ENCODE measurements around the gene VAV3. TPM values are rescaled to one million over a fixed set of nuclear protein-coding genes. Genes with fewer than 3 reads are reported as not detected.
"Not testable (repeated sequence)": the region's sequence is repeated elsewhere in the genome, so short reads cannot be mapped to it uniquely, and the experiment has no call there.

VAV3 gene
- total RNA-seq, 2 donors from 2014 or later: 18.4 to 21.4 TPM

- Histone ChIP-seq H3K27me3 (no peaks in the 10 kb centered on the region), H3K36me3 (replicated peaks in 1 of 2; ENCODE audit: insufficient read depth in 1 of 2, low read depth in 2 of 2) (no peaks in the 10 kb centered on the region), H3K4me1 (no peaks in the 10 kb centered on the region), H3K27ac (no peak overlapping the region), H3K4me3 (no peak overlapping the region), H3K9me3 (no peaks in the 10 kb centered on the region)
- DNase-seq (no peak), ATAC-seq (no peak)
- intact Hi-C loops (cut with DNase I): no loop called here
- TF ChIP-seq CTCF (IDR thresholded peaks at IDR 0.05) (no peak), POLR2A (IDR thresholded peaks at IDR 0.05) (no peak)
These were observed 44.7 kb upstream of the VAV3 start for GRCh38 chr1:108009603-108010195.

- H3K4me3 ChIP-seq: no peak overlapping the region
- 39 to 44% methylated on average over 2 of the region's 2 CpGs for WGBS, 2 donors
- no peaks in the 10 kb centered on the region for H3K4me1 ChIP-seq
- TF ChIP-seq POLR2A (IDR thresholded peaks at IDR 0.05) (no peak), CTCF (IDR thresholded peaks at IDR 0.05) (no peak)
- no peak for ATAC-seq
- intact Hi-C loops (cut with DNase I): no loop called here
- DNase-seq: no peak
- H3K36me3 ChIP-seq (replicated peaks in 1 of 2; ENCODE audit: insufficient read depth in 1 of 2, low read depth in 2 of 2): no peaks in the 10 kb centered on the region
- H3K9me3 ChIP-seq: no peaks in the 10 kb centered on the region
- H3K27ac ChIP-seq: no peak overlapping the region
- H3K27me3 ChIP-seq: no peaks in the 10 kb centered on the region
These were observed 42.6 kb upstream of the VAV3 start for GRCh38 chr1:108007531-108007930.

GRCh38 chr1:108007070-108007469 lies 42.1 kb upstream of the VAV3 start:
- Histone ChIP-seq H3K4me1 (no peaks in the 10 kb centered on the region), H3K9me3 (no peaks in the 10 kb centered on the region), H3K27ac (no peak overlapping the region), H3K27me3 (no peaks in the 10 kb centered on the region), H3K36me3 (replicated peaks in 1 of 2; ENCODE audit: insufficient read depth in 1 of 2, low read depth in 2 of 2) (no peaks in the 10 kb centered on the region), H3K4me3 (no peak overlapping the region)
- no peak for DNase-seq
- intact Hi-C loops (cut with DNase I): no loop called here
- ATAC-seq: no peak
- TF ChIP-seq CTCF (IDR thresholded peaks at IDR 0.05) (no peak), POLR2A (IDR thresholded peaks at IDR 0.05) (no peak)
- WGBS, 2 donors: 38 to 54% methylated on average over 1 of the region's 1 CpG

- ATAC-seq; DNase-seq; H3K27me3 ChIP-seq; H3K4me1 ChIP-seq; H3K9me3 ChIP-seq; H3K4me3 ChIP-seq; H3K36me3 ChIP-seq (replicated peaks in 1 of 2; ENCODE audit: insufficient read depth in 1 of 2, low read depth in 2 of 2); H3K27ac ChIP-seq; intact Hi-C loops (cut with DNase I): not testable (repeated sequence)
- WGBS, 2 donors: 57 to 66% methylated on average over 3 of the region's 3 CpGs
These were observed 39.9 kb upstream of the VAV3 start for GRCh38 chr1:108004919-108005318.

GRCh38 chr1:108000620-108001111 lies 35.7 kb upstream of the VAV3 start:
- Histone ChIP-seq H3K4me1 (no peaks in the 10 kb centered on the region), H3K36me3 (replicated peaks in 1 of 2; ENCODE audit: insufficient read depth in 1 of 2, low read depth in 2 of 2) (no peaks in the 10 kb centered on the region), H3K9me3 (no peaks in the 10 kb centered on the region), H3K27me3 (no peaks in the 10 kb centered on the region), H3K27ac (no peak overlapping the region), H3K4me3 (no peak overlapping the region)
- intact Hi-C loops (cut with DNase I): no loop called here
- ATAC-seq (no peak), DNase-seq (peak; percentile 20 to 43 (median 28))
- 14 to 19% methylated on average over 2 of the region's 2 CpGs for WGBS, 2 donors
- TF ChIP-seq POLR2A (IDR thresholded peaks at IDR 0.05) (no peak), CTCF (IDR thresholded peaks at IDR 0.05) (no peak)

All from body of pancreas (tissue), 4 donors.